Pancreas (tissue), 10 donors: Measurements from ENCODE around the gene NPEPPS. TPM values are rescaled to one million over a fixed set of nuclear protein-coding genes. Genes with fewer than 3 reads are reported as not detected.
A peak's percentile ranks its signal among the peaks of the same experiment; 100 is the strongest.
"Not testable (repeated sequence)": the region's sequence is repeated elsewhere in the genome, so short reads cannot be mapped to it uniquely, and the experiment has no call there.

Source experiments
- ATAC-seq, 4 donors: fragments of 200-7000 bp; cut with Tn5 transposase; one replicate each; pipeline versions ENCODE4 v1.8.0 to v1.9.1; 2020; ENCODE audit warnings: mild to moderate bottlenecking in 4 of 4, moderate library complexity in 4 of 4
- DNase-seq, 6 donors: peaks; one replicate each; pipeline ENCODE4 v3.0.0-alpha.2; 2020
- FAIRE-seq: peaks from 2 replicates; lab custom pipeline; 2012; peaks lifted over from hg19 to GRCh38; lab: Jason Lieb, UNC
- H3K27ac ChIP-seq, 4 donors: fragments of 200-600 bp; sonication (generic); 1 replicate in 3 of 4; 2 replicates in 1 of 4; pipeline versions ENCODE4 v1.5.0 to v1.8.0; 2020
- H3K27me3 ChIP-seq, 4 donors: fragments of 200-600 bp; one replicate each; pipeline ENCODE4 v1.8.0; 2021
- H3K36me3 ChIP-seq, 3 donors: fragments of 200-600 bp; sonication (generic) in 1 of 3; one replicate each; pipeline versions ENCODE4 v1.5.0 to v1.8.0; 2020 to 2021
- H3K4me1 ChIP-seq, 3 donors: fragments of 200-600 bp; one replicate each; pipeline ENCODE4 v1.8.0; 2021
- H3K4me3 ChIP-seq, 4 donors: fragments of 200-600 bp; sonication (generic) in 2 of 4; one replicate each; pipeline versions ENCODE4 v1.5.0 to v1.8.0; 2020 to 2021
- H3K9me3 ChIP-seq, 4 donors: fragments of 200-600 bp; one replicate each; pipeline ENCODE4 v1.8.0; 2021
- WGBS, 2 donors: extraction: QIAGEN DNeasy Blood & Tissue Kit; methylation state at CpG; one replicate each; pipeline ENCODE4 v1.1.7; 2013; 5-methylcytosine and 5-hydroxymethylcytosine counted together
- intact Hi-C, 3 donors: fragments of 100-400 bp; cut with DNase I; formaldehyde crosslinking; loops; one replicate each; pipeline versions ENCODE4 v1.11.1 to v1.14.2; 2022
- polyA plus RNA-seq, 2 donors: library from polyadenylated mRNA; stranded (reverse); fragments of 200-250 nt; gene quantifications; one replicate each; pipeline ENCODE4 v1.2.3, GENCODE V29; 2013
- total RNA-seq, 6 donors: library from RNA; stranded (reverse); fragmentation: NEBNext Ultra II Directional in 4 of 6; extraction: Animal tissue kit (Norgen Biotek cat#: 25700) in 4 of 6; gene quantifications; one replicate each; pipeline versions ENCODE4 v1.2.1 to v1.2.4, GENCODE V29; 2021 to 2023
- donor health status: healthy with polysubstance abuse.
- donor health status: DM: no; HTN: no; CAD: no; lungs with moderate emphysema.
- donor health status: DM: no; HTN: no; CAD: no.
- donor health status: control.
- donor health status: control.
- donor health status: Bipolar disorder and iron deficiency.
- donor health status: DM: yes; HTN: yes; CAD: no.
- donor health status: DM: no; HTN: no; CAD: no.
- donor health status: DM: no; HTN: no; CAD: no.
- donor health status: DM: yes; HTN: yes; CAD: no.

Gene NPEPPS
- total and polyA plus RNA-seq, 8 donors, result 31.9 to 72.3 (median 45.9) TPM

- DNase-seq, H3K4me3 ChIP-seq, H3K4me1 ChIP-seq, intact Hi-C loops, H3K27me3 ChIP-seq, FAIRE-seq, H3K36me3 ChIP-seq, H3K27ac ChIP-seq, H3K9me3 ChIP-seq, ATAC-seq: not testable (repeated sequence)
- WGBS, 2 donors, result 46 to 48% methylated on average over 4 of the region's 4 CpGs
These were observed 10.6 kb upstream of the NPEPPS start for GRCh38 chr17:47520279-47520678.

GRCh38 chr17:47521434-47521833 lies 9.5 kb upstream of the NPEPPS start:
- H3K4me3 ChIP-seq, ATAC-seq, FAIRE-seq, H3K9me3 ChIP-seq, H3K4me1 ChIP-seq, intact Hi-C loops, DNase-seq, H3K27ac ChIP-seq, H3K36me3 ChIP-seq, H3K27me3 ChIP-seq: not testable (repeated sequence)
- WGBS, 2 donors, result 73 to 77% methylated on average over 1 of the region's 1 CpG

GRCh38 chr17:47522341-47522740 lies 8.6 kb upstream of the NPEPPS start:
- intact Hi-C loops, H3K9me3 ChIP-seq, ATAC-seq, FAIRE-seq, H3K4me1 ChIP-seq, H3K36me3 ChIP-seq, H3K4me3 ChIP-seq, H3K27ac ChIP-seq, H3K27me3 ChIP-seq, DNase-seq: not testable (repeated sequence)

GRCh38 chr17:47531233-47531820 lies 419 bp downstream of the NPEPPS start:
- H3K36me3 ChIP-seq, FAIRE-seq, H3K27me3 ChIP-seq, intact Hi-C loops, H3K4me1 ChIP-seq, H3K9me3 ChIP-seq: not testable (repeated sequence)
- peak overlapping the region; percentile 39 to 86 (median 72) for H3K27ac ChIP-seq
- ATAC-seq, result peak; percentile 46 to 68 (median 58)
- WGBS, 2 donors, result 2 to 3% methylated on average over 7 to 30 of the region's 61 CpGs
- H3K4me3 ChIP-seq, result peak overlapping the region; percentile 26 to 56 (median 40)
- peak in 4 of 6 donors; percentile 31 to 64 (median 55) for DNase-seq

- H3K4me1 ChIP-seq, DNase-seq, intact Hi-C loops, H3K4me3 ChIP-seq, H3K9me3 ChIP-seq, H3K27me3 ChIP-seq, H3K27ac ChIP-seq, H3K36me3 ChIP-seq, ATAC-seq, FAIRE-seq: not testable (repeated sequence)
- 47 to 51% methylated on average over 3 of the region's 3 CpGs for WGBS, 2 donors
These were observed 8.2 kb downstream of the NPEPPS start for GRCh38 chr17:47539085-47539484.

GRCh38 chr17:47541676-47542075 lies 10.8 kb downstream of the NPEPPS start:
- FAIRE-seq, H3K27me3 ChIP-seq, H3K4me3 ChIP-seq, H3K4me1 ChIP-seq, intact Hi-C loops, DNase-seq, H3K27ac ChIP-seq, H3K36me3 ChIP-seq, ATAC-seq, H3K9me3 ChIP-seq: not testable (repeated sequence)
- 88 to 100% methylated on average over 1 of the region's 2 CpGs for WGBS, 2 donors

- 91 to 92% methylated on average over 6 of the region's 6 CpGs for whole genome bisulfite sequencing, 2 donors
- DNase-seq, intact Hi-C loops, H3K27ac ChIP-seq, H3K36me3 ChIP-seq, FAIRE-seq, H3K27me3 ChIP-seq, H3K4me3 ChIP-seq, H3K9me3 ChIP-seq, H3K4me1 ChIP-seq, ATAC-seq: not testable (repeated sequence)
These were observed 13.4 kb downstream of the NPEPPS start for GRCh38 chr17:47544327-47544726.

GRCh38 chr17:47554733-47555132 lies 23.8 kb downstream of the NPEPPS start:
- DNase-seq, intact Hi-C loops, H3K36me3 ChIP-seq, H3K4me3 ChIP-seq, H3K9me3 ChIP-seq, H3K27ac ChIP-seq, H3K4me1 ChIP-seq, ATAC-seq, H3K27me3 ChIP-seq, FAIRE-seq: not testable (repeated sequence)
- 85 to 89% methylated on average over 4 of the region's 4 CpGs for WGBS, 2 donors

GRCh38 chr17:47556108-47556507 lies 25.2 kb downstream of the NPEPPS start:
- ATAC-seq, H3K36me3 ChIP-seq, DNase-seq, H3K4me1 ChIP-seq, FAIRE-seq, H3K4me3 ChIP-seq, H3K9me3 ChIP-seq, H3K27me3 ChIP-seq, intact Hi-C loops, H3K27ac ChIP-seq: not testable (repeated sequence)
- WGBS, 2 donors, result 86 to 93% methylated on average over 3 of the region's 3 CpGs

GRCh38 chr17:47560517-47561043 lies 29.7 kb downstream of the NPEPPS start:
- FAIRE-seq, H3K27me3 ChIP-seq, DNase-seq, H3K9me3 ChIP-seq, intact Hi-C loops, H3K36me3 ChIP-seq, H3K4me3 ChIP-seq, H3K4me1 ChIP-seq: not testable (repeated sequence)
- ATAC-seq, result peak in 3 of 4 donors; percentile 27 to 54 (median 34)
- peak overlapping the region in 1 of 4 donors; percentile 18 for H3K27ac ChIP-seq

- FAIRE-seq, H3K36me3 ChIP-seq, DNase-seq, H3K9me3 ChIP-seq, H3K27ac ChIP-seq, H3K27me3 ChIP-seq, H3K4me3 ChIP-seq, intact Hi-C loops, H3K4me1 ChIP-seq: not testable (repeated sequence)
- 31% methylated on average over 3 to 5 of the region's 5 CpGs for WGBS, 2 donors
- ATAC-seq, result peak in 2 of 4 donors; percentile 31 to 36
These were observed 30.9 kb downstream of the NPEPPS start for GRCh38 chr17:47561698-47562405.

GRCh38 chr17:47562406-47562705 lies 31.4 kb downstream of the NPEPPS start:
- H3K4me1 ChIP-seq, DNase-seq, H3K4me3 ChIP-seq, H3K36me3 ChIP-seq, H3K27me3 ChIP-seq, FAIRE-seq, H3K27ac ChIP-seq, H3K9me3 ChIP-seq, intact Hi-C loops: not testable (repeated sequence)
- peak in 2 of 4 donors; percentile 25 to 32 for ATAC-seq
